HUDEP-2 (cell line): Measurements from ENCODE around the gene CLNK.
"Not testable (repeated sequence)": the region's sequence is repeated elsewhere in the genome, so short reads cannot be mapped to it uniquely, and the experiment has no call there.

ENCODE experiments used
- DNase-seq, 76 experiments: peaks; one replicate each; lab custom pipeline; 2025; ENCODE audit not compliant: unreplicated experiment in 76 of 76; lab: John Stamatoyannopoulos, UW

CLNK gene

DNA sequence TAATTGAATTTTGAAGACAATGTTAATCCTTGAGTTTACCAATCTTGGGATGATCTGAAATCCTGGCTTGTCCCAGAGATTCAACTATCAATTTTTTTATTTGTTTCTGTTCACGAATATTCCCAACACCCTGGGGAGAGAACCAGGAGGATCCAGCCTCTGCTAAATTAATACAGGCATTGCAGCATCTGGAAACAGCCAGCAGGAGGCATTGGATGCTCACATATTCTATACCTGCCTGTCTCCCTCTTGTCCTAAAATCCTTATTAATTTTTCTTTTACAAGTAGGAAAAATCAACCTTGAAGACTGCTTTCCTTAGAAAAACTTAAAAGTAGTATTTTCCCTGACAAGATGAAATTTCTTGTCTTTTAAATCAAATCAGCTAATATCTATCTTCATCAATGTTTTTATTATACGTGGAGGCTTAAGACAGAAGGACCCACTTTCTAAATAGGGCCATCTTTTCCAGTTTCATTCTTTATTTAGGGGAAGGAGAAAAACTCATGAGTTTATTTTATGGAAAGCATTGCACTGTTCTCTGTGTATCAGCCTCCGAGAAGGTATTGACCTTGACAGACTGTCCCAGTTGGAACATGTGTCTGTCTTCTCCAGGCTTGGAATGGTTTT is 102.4 kb downstream of the CLNK start:
- peak in 5 of 76 experiments; percentile 0 to 27 (median 3) for DNase-seq

DNA sequence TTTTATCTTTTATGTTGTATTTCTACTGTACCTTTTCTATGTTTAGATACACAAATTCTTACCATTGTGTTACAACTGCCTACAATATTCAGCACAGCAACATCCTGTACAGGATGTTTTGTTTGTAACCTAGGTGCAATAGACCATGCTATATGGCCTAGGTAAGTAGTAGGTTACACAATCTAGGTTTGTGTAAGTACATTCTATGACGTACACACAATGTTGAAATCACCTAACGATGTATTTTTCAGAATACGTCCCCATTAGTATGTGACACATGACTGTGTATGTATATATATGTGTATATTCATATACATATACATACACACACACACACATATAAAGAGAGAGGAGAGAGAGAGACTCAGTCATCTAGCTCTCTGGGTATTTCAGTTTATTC is 103.5 kb downstream of the CLNK start:
- no peak for DNase-seq

DNA sequence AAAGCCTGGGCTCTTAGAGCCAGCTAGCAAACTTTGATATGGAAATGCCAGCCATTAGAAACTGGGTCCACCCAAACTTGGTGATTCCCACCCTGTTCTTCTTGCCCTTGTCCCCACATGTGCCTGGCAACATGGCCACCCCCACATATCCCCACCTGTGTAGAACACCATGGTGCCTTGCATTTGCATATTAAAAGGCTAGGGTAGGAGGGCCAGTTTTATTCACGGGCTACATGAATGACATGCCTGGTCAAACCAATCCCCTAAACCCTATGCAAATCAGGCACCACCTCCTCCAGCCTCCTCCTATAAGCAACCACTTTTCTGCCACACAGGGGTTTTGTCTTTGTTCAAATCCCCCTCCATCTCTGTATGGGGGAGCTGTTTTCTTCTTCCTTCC is 104.9 kb downstream of the CLNK start:
- no peak for DNase-seq

DNA sequence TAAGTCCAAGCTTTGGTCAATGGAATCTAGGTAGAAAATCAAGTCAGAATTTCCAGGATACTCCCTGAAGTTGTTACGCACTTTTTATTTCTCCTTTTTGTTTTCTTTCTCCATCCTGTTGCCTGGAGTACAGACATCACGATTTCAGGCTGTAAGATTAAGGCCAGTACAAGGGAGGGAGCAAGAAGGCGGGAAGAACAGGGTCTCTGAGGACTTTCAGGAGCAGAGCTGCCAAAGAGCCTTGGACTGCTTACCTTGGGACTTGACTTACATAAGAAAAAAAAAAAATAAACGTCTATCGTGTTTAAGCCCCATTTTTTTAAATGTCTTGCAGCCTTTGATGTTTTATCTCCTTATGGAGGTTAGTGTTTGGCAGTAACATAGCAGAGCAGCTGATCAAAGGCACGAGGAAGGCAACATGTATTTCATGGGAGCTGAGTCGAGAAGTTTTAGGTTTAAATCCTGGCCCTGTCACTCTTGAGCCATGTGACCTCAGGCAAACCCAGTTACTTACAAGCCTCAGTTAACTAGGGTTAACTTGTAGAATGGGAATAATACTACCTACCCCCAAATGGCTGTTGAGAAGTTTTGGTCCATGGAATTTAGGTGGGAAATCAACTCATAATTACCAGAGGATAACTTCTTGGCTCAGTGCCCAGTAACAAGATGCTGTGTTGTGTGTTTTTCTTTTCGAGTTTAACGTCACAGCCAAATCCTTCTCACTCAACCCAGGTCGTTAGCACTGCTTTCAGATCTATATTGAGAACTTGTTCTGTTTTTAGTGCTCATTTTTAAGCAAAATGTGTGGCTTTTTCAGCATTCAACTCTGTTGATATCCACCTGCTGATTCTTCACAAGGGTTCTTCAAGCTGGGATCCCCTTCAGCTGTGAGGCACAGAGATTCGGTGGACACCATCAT is 106.8 kb downstream of the CLNK start:
- no peak for DNase-seq

DNA sequence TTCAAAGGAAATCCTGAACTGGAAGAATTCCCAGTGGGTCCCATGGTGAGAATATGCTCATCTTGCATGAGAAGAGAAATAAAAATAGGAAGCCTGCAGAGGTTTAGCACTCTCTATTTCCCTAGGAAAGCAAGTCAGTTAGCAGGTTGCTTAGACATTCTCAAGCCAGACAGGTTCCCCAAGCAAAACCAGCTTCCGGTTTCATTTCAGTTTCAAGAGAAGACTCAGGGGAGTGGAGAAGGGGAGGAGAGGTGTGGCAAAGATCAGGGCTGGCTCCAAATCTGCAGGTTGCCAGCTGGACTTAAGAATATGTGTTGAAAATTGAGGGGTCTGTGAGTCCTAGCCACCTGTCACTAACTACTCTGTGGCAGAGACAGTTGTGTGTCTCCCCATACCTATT is 107.5 kb downstream of the CLNK start:
- DNase-seq, result no peak

DNA sequence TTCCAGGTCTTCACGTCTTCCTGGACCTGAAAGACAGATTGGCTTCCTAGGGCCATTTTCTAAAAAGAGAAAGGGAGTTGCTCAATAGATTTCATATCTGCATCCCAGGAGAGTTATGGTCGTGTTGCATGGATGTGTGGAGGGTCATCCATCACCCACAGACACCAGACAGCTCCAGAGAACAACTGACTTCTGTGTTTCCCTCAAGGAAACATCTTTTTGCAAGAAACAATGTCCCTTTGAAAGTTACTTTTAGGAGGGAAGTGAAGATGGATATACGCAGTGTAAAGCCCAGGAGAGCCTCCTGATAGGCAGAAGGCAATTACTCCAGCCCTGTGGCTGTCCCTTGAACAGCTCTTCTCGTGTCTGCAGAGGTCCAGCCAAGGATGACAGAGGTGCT is 108.3 kb downstream of the CLNK start:
- DNase-seq, result no peak

DNA sequence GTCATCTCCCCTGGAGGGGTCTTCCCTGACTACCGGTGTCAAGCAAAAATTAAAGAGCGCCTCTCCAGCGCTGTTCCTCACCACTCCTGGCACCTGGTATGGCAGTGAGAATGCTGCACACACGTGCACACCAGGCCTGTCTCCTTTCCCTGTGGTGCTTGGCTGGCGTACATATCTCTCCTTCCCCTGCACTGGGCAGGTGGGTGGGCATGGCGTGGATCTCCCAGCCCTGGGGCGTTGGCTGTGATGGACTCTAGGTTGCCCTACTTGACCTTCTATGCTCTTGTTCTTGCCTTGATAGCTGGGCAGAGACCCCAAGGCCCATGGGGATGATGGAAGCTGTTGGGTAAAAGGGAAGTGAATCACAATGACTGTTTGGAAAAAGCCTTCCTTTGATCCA is 109.2 kb downstream of the CLNK start:
- no peak for DNase-seq

DNA sequence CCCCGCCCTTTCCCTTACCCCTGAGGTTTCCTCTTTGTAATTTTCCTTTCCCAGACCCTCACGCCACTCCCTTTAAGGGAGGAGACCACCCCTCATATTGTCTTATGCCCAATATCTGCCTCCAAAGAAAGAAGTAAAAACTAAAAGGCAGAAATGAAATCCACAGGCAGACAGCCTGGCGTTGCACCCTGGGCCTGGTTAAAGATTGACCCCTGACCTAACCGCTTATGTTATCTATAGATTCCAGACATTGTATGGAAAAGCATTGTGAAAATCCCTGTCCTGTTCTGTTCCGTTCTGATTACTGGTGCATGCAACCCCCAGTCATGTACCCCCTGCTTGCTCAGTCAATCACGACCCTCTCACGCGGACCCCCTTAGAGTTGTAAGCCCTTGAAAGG is 110.0 kb downstream of the CLNK start:
- not testable (repeated sequence) for DNase-seq

DNA sequence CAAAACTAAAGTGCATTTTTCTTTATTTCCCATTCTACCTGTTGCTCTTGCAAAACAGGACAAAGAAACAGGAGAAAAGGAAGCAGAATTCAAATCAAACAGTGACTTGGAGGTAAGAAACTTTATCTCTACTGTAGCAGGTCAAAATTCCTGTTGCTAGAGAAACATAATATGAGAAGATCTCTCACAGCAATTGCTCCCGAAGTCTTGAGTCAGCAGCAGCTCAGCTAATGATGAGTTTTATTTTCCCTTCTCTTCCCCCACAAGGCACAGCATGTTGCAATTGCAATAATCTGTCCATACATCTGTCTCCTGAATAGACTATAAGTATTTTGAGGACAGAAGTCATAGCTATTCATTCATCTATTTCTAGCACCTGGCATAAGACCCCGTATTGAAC is 112.7 kb downstream of the CLNK start:
- no peak for DNase-seq

DNA sequence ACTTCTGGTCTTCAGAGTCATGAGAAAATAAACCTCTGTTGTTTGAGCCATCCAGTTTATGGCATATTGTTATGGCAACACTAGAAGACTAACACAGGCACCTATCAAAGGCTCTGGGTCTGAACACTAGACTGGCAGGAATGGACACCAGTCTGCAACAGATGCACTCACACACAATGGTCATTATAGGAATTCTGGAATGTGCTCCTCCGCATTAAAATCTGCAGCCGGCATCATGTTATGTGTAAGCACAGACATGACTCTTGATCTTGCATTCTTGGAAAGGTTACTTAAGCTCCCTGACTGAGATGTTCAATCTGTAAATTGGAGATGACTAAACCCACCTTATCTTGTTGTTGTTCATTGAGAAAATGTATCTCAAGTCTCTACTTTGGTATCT is 115.1 kb downstream of the CLNK start:
- DNase-seq, result no peak

DNA sequence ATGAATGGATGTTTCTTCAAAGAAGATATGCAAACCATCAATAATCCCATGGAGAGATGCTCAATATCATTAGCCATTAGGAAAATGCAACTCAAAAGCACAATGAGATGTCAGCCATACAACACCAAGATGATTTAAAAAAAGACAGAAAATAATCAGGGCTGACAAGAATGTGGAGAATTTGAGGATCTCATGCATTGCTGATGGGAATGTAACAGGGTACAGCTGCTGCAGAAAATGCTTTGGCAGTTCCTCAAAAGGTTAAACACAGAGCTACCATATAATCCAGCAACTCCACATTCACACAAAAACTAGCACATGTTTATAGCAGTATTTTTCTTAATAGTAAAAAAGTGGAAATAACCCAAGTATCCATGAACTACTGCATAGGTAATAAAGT is 116.8 kb downstream of the CLNK start:
- no peak for DNase-seq

DNA sequence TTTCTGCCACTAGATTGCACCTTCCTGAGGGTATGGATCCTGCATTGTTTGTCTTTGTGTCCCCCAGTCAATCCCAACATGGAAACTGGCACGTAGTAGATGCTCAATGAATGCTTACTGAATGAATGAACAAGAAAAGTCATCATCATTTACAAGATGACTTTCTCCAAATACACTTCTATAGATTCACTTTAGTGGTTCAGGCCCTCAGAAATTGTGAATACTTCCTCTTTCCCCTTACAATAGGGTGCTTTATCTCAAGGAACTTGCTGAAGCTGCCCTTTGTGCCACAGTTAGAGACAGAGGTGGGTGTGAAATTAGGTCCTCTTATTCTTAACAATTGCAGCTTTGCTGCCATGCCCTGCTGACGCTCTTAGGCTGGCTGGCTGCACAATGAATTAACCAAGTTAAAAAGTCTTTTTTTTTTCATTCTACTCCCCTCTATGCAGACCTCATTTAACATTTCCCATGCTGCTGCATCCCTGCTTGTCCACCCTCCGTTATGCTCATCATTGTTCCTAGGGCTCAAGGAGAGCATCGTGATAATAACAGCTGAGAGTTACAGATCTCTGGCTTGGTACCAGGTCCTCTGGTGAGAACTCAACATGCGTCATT is 119.3 kb downstream of the CLNK start:
- no peak for DNase-seq

DNA sequence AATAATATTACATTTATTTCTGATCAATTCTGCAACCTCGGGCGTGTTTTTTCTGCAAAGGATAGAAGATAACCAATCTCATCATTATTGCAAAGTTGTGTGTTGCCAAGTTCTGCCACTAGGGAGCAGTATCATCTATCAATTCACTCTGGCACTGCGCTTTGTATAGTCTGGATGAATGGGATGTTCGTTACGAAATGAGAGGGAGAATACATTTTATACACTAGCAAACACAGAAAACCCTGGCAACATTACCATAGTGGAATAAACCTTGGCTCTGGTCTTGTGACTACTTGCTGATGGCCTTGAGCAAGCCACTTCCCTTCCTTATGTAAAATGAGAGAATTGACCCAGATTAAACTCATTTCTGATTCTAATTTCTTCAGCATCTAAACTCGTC is 129.9 kb downstream of the CLNK start:
- DNase-seq, result peak in 38 of 76 experiments; percentile 1 to 65 (median 16)

DNA sequence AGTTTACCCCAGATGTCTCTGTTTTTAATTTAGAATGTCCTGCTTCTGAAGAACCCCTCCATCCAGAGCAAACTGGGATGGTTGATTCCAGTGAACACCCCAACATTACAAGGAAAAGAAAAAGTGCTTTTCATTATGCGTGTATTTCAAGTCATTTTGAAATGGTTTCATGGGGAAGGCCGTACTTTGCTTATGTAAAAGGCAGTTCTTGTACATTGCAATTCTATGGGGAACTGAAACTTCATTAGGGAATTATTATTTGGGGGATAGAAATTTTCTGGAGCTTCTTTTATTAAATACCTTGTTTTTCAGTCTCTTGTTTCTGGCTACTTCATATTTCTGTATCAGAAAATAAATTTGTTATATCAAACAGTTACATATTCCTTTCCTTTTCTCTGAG is 130.4 kb downstream of the CLNK start:
- DNase-seq, result no peak

DNA sequence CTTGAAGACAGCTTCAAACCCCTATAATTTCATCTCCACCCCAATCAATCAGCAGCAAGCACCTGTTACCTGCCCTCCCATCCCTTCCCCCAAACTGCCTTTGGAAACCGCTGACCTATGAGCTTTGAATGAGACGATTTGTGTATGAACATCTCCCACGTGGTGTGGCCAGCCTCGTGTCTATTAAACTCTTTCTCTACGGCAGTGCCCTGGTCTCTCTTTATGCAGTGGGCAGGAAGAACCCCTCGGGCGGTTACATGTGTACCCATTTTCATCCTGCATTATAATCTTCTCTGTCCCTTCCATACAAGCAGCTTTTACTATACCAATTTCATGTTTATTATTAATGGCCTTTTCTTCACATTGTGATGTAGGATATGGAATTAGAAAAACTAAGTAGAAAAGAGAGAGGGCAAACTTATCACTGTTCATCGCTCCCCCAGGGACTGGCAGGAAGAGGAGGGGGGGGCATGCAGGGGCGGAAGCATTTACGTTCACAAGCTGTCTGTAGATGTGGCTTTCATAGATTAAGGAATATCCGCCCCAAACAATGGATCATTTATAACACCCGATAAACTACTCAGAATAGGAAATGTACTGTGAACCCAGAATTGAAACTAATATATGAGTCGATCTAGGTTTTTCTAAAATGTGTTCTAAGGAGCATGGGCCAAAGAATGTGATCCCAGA is 131.8 kb downstream of the CLNK start:
- no peak for DNase-seq

DNA sequence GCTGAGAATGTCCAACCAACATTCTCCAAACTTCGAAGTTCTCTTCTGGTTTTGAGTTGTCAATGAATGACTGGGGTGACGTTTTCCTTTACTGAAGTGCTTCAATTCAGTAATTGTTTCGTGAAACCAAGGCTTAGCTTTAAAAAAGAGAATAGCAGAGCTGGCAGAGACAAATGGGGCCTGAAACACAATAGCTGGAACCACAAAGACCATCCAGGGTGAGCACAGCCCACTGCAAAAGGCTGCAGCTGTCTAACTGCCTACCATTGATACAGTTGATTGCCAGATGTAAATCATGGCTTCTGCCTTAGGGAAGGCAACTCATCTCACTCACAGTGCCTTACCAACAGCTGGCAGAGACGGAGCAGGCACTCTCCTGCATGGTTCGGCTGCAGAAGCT is 148.7 kb downstream of the CLNK start:
- no peak for DNase-seq

DNA sequence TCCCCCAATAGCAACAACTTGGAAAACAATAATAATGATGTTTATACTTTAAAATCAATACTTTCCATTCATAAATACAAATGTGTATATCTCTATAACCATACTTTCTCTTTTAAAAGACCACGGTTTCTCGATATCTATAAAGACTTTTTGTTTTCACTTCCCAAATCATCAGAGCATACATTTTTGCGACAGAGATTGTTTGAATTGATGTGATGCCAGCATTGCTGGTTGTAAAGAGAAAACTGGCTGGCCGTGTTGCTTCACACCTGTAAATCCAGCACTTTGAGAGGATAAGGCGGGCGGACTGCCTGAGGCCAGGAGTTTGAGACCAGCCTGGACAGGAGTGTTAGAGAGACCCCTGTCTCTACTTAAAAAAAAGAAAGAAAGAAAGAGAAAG is 149.7 kb downstream of the CLNK start:
- no peak for DNase-seq

DNA sequence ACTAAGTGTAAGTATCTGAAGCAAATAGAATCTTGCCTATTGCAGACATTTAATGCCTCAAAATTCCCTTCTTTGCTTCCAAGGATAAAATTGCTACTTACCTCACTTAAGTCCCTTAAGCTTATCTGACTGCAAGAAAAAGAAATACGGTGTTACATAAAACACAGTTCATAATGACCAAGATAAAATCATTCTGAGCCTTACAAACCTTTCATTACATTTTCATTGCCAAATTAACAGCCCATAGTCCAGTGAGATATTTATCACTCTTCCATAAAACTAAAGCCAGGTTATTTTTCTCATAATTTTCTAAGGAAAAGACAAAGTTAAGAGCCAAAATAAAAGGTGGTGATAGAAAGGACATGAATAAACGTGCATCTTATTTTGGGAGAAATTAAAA is 152.4 kb downstream of the CLNK start:
- no peak for DNase-seq

DNA sequence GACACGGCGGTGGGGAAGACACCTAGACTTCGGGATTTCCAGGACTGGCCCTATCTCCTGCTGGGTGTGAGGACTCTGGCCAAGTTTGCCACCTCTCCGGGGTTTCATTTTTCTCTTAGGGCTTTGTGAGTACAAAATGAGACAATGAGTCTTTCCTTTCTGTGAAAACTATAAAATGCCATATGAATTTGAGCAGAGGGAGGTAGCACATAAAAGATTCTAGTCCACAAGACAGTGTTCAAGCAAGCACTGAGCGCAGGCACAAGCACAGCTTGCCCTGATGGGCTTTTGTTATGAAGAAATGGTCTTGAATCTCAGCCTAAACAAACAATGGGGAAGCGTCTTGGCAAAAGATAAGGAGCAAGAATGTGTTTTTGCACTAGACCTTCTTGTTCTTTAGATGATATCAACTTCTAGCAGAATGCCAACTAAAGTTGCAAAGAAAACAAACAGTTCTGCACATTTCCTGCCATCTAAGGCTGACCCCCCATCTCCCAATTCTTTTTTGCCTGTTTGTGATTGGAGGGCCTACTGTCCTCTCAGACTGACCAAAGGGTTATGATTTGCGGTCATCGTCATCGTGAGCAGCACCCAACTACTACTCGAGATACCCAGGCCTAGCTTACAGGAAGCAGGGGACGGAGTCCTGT is 154.3 kb downstream of the CLNK start:
- no peak for DNase-seq

DNA sequence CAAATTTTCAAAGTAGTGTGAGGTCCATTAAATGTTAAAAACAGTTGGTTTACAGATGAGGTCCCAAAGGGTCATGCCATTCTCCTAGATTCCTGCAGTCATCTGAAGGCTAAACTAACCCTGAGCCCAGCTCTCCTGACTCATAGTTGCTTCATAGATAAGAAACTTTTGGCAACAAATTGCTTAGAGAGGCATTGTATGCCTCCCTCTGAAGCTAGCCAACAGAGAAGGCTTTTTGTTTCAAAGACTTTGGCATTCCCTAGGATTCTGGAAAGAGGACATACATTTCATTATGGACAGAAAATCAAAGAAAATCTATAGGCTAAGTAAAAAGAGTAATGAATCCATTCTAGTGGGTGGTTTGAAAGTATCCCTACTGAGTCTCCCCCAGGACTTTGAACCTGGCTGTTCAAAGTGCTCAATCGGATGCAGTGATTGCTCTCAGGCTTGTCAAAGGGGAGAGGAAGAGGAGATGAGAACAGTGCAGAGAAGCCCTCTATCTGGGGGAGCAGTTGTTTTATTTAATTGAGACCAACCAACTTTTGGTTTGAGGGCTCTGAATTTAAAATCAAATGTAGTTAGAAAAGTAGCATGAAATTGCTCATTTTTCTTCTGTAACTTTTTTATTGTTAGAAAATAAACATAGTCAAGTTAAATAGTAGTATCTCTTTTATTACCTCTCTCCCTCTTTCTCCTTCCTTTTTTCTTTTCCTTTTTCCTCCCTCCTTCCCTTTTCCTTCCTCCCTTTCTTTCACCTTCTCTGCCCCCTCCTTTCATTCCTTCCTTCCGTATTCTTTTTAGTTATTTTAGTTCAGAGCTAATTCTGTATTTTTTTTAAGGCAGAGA is 155.1 kb downstream of the CLNK start:
- DNase-seq, result peak in 1 of 76 experiments; percentile 3
